Smooth muscle cell (in vitro differentiated cells): ENCODE measurements around the gene WWTR1. TPM values are rescaled to one million over a fixed set of nuclear protein-coding genes. Genes with fewer than 3 reads are reported as not detected.
A peak's percentile ranks its signal among the peaks of the same experiment; 100 is the strongest.

Experiments used
- DNase-seq: peaks from one replicate; lab custom pipeline; 2025; ENCODE audit not compliant: unreplicated experiment; lab: John Stamatoyannopoulos, UW
- H2AFZ ChIP-seq: fragments of 200-600 bp; sonication (generic); 2 replicates; pipeline ENCODE4 v1.6.0; 2016; ENCODE audit warnings: antibody characterized with exemption, low read depth, mild to moderate bottlenecking
- H3F3A ChIP-seq: fragments of 200-600 bp; sonication (generic); 2 replicates; pipeline ENCODE4 v1.6.0; 2017; ENCODE audit warnings: antibody characterized with exemption, low read depth
- H3K27ac ChIP-seq: fragments of 200-600 bp; sonication (generic); 2 replicates; pipeline ENCODE4 v1.5.1; 2016; ENCODE audit warnings: low read depth, mild to moderate bottlenecking
- H3K27me3 ChIP-seq: fragments of 200-600 bp; sonication (generic); 2 replicates; pipeline ENCODE4 v1.6.1; 2016; ENCODE audit warnings: low read depth, mild to moderate bottlenecking
- H3K36me3 ChIP-seq: fragments of 200-600 bp; sonication (generic); 2 replicates; pipeline ENCODE4 v1.5.1; 2016; ENCODE audit warnings: low read depth
- H3K4me1 ChIP-seq: fragments of 200-600 bp; sonication (generic); 2 replicates; pipeline ENCODE4 v1.5.1; 2016; ENCODE audit warnings: low read depth
- H3K4me2 ChIP-seq: fragments of 200-600 bp; sonication (generic); 2 replicates; pipeline ENCODE4 v1.6.0; 2016; ENCODE audit warnings: mild to moderate bottlenecking
- H3K4me3 ChIP-seq: fragments of 200-600 bp; sonication (generic); 2 replicates; pipeline ENCODE4 v1.5.1; 2016; ENCODE audit warnings: mild to moderate bottlenecking
- H3K79me2 ChIP-seq: fragments of 200-600 bp; sonication (generic); 2 replicates; pipeline ENCODE4 v1.6.0; 2016; ENCODE audit warnings: low read depth, mild to moderate bottlenecking
- H3K9ac ChIP-seq: fragments of 200-600 bp; sonication (generic); 2 replicates; pipeline ENCODE4 v1.6.0; 2016; ENCODE audit warnings: low read depth
- H3K9me3 ChIP-seq: fragments of 200-600 bp; sonication (generic); replicated peaks from 2 replicates; pipeline ENCODE4 v1.5.1; 2016; ENCODE audit warnings: low read depth
- H4K20me1 ChIP-seq: fragments of 200-600 bp; sonication (generic); 2 replicates; pipeline ENCODE4 v1.6.0; 2016; ENCODE audit warnings: low read depth
- WGBS: methylation state at CpG from one replicate; pipeline ENCODE4 v1.1.7; 2016; ENCODE audit warnings: low lambda C conversion rate; 5-methylcytosine and 5-hydroxymethylcytosine counted together
- polyA plus RNA-seq: library from polyadenylated mRNA; unstranded; fragments of >200 nt; fragmentation: Nextera tagmentation; extraction: Ambion mirVana; gene quantifications from 2 replicates; pipeline ENCODE4 v1.2.1, GENCODE V29; 2016
- total RNA-seq: library from RNA; depleted of rRNA; stranded (reverse); fragments of >200 nt; gene quantifications from 2 replicates; pipeline ENCODE4 v1.2.3, GENCODE V29; 2014
- TF ChIP-seq, protein P1 (sequence below): fragments of 200-600 bp; sonication (generic); IDR thresholded peaks from 2 replicates; pipeline ENCODE4 v1.5.1; 2017; ENCODE audit warnings: borderline replicate concordance, mild to moderate bottlenecking, antibody characterized with exemption; ENCODE audit not compliant: insufficient read depth, poor library complexity, severe bottlenecking

The WWTR1 gene
- total and polyA plus RNA-seq, 2 experiments from 2014 or later, result 38.4 to 55.6 TPM

DNA sequence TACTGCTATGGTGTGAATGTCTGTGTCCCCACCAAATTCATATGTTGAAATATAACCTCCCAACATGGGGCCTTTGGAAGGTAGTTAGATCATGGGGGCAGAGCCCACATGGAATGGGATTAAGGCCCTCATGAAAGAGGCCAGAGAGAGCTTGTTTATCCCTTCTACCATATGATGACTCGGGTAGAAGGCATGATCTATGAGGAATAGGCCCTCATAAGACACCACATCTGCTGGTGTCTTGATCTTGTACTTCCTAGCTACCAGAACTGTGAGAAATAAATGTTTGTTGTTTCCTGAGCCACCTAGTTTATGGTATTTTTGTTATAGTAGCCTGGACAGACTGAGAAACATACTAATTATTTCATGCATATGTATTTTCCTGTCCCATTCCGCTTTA is 51.9 kb downstream of the WWTR1 start:
- WGBS, result 65% methylated on average over 2 of the region's 2 CpGs
- TF ChIP-seq, protein P1, sequence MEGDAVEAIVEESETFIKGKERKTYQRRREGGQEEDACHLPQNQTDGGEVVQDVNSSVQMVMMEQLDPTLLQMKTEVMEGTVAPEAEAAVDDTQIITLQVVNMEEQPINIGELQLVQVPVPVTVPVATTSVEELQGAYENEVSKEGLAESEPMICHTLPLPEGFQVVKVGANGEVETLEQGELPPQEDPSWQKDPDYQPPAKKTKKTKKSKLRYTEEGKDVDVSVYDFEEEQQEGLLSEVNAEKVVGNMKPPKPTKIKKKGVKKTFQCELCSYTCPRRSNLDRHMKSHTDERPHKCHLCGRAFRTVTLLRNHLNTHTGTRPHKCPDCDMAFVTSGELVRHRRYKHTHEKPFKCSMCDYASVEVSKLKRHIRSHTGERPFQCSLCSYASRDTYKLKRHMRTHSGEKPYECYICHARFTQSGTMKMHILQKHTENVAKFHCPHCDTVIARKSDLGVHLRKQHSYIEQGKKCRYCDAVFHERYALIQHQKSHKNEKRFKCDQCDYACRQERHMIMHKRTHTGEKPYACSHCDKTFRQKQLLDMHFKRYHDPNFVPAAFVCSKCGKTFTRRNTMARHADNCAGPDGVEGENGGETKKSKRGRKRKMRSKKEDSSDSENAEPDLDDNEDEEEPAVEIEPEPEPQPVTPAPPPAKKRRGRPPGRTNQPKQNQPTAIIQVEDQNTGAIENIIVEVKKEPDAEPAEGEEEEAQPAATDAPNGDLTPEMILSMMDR, result no peak
- no peaks in the 10 kb centered on the region for H3K36me3 ChIP-seq
- no peak overlapping the region for H2AFZ ChIP-seq
- H3K27ac ChIP-seq, result peak overlapping the region; percentile 48
- H3K4me3 ChIP-seq, result no peak overlapping the region
- peak overlapping the region; percentile 47 for H3K4me2 ChIP-seq
- peaks cover 61% of the 10 kb centered on the region for H4K20me1 ChIP-seq
- H3F3A ChIP-seq, result peaks cover 13% of the 10 kb centered on the region
- DNase-seq, result no peak
- no peaks in the 10 kb centered on the region for H3K9me3 ChIP-seq
- H3K27me3 ChIP-seq, result no peaks in the 10 kb centered on the region
- peaks cover 45% of the 10 kb centered on the region for H3K4me1 ChIP-seq
- H3K9ac ChIP-seq, result no peak overlapping the region
- peaks cover 93% of the 10 kb centered on the region for H3K79me2 ChIP-seq

DNA sequence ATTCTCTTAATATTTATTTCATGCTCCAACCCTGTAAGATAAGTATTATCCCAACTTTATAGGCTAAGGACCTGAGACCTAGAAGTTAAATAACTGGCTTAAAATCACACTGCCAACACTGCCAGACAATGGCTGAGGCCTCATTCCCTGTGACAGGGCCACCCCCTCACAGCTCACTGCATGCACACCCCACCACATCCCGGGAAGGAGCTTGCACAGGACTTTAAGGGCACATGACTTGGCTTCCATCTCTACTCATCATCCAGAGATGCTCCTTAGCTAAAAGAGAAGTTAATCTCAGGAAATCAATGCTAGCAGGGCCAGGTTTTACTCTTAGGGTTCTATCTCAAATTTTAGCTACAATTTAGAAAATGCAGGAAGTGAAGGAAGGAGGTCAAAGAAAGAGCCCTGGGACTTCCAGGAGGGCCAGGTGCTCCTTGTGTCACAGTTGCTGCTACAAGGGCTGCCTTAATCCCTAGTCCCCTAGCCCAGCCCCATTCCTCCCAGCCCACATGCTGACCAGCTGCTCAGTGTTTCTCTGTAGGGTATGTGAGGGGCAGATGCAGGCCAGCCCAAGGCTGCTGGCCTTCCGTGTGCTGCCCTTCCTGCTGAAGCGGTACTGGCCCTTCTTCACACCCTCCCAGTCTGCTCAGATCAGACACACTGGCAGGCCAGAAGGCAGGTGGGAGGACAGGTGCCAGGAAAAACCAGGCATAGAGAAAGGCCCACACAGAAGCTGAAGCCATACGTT is 53.5 kb downstream of the WWTR1 start:
- Histone ChIP-seq H3F3A (peaks cover 7% of the 10 kb centered on the region), H3K79me2 (peaks cover 93% of the 10 kb centered on the region), H3K27me3 (no peaks in the 10 kb centered on the region), H3K36me3 (no peaks in the 10 kb centered on the region), H3K27ac (peak overlapping the region; percentile 93), H3K4me3 (no peak overlapping the region), H4K20me1 (peaks cover 58% of the 10 kb centered on the region), H3K9me3 (no peaks in the 10 kb centered on the region), H3K4me1 (peaks cover 32% of the 10 kb centered on the region), H2AFZ (no peak overlapping the region), H3K4me2 (peak overlapping the region; percentile 66), H3K9ac (peak overlapping the region; percentile 73)
- 67% methylated on average over 4 of the region's 4 CpGs for WGBS
- DNase-seq, result no peak
- TF ChIP-seq, protein P1, result no peak

DNA sequence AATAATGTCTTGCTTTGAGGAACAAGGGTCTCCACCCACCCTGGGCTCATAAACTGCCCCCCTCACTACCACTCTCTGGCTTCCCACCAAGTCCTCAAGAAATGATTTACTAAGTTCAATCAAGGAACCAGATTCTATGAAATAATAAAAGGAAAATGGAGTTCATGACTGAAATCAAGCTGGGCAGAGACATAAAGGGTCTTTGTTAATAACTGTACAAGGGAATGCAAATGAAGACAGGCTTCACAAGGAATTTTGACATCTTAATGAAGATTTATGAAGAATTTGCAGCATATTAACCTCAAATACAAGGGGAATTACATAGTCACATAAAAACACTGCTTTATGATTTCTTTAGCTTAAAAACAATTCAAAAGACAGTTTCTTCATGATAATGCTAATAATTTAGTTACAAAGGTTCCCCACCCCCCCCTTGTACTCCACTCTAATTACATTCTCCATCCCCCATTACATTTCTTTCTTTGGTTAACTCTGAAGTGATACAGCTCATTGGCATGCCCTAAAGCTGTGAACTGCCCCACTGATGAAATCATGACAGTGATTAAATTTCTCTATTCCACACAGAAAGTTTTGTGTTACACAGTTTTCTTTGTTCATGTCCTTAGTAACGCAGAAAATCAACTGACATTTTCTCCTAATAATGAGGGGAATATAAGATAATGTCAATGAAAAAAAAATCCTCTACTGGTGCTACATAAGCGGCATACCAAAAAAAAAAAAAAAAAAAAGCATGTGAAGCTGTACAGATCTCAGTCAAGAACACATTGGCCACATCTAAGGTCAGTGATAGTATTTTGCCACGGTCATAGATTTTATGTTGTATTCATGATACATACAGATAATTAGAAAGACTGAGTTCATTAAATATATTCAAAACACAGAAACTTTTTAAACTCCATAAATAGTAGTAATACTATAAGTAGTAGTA is 54.4 kb downstream of the WWTR1 start:
- H3K4me1 ChIP-seq, result peaks cover 32% of the 10 kb centered on the region
- peaks cover 66% of the 10 kb centered on the region for H4K20me1 ChIP-seq
- H3K27ac ChIP-seq, result peak overlapping the region; percentile 93
- TF ChIP-seq, protein P1, result no peak
- H3K4me3 ChIP-seq, result no peak overlapping the region
- H3K4me2 ChIP-seq, result peak overlapping the region; percentile 66
- H3K9ac ChIP-seq, result peak overlapping the region; percentile 73
- H3F3A ChIP-seq, result peaks cover 7% of the 10 kb centered on the region
- no peaks in the 10 kb centered on the region for H3K36me3 ChIP-seq
- H3K9me3 ChIP-seq, result no peaks in the 10 kb centered on the region
- H3K79me2 ChIP-seq, result peaks cover 93% of the 10 kb centered on the region
- DNase-seq, result no peak
- H3K27me3 ChIP-seq, result no peaks in the 10 kb centered on the region
- no peak overlapping the region for H2AFZ ChIP-seq
- WGBS, result 47% methylated on average over 3 of the region's 3 CpGs
